MM.1S (cell line): ENCODE results near the gene PALD1.

Experiments used
- DNase-seq: peaks from one replicate; pipeline ENCODE4 v3.0.0-alpha.2; 2015
- H2AFZ ChIP-seq: fragments of 300-600 bp; sonication (generic); 2 replicates; pipeline ENCODE4 v1.6.0; 2016; ENCODE audit warnings: antibody characterized with exemption, low read length
- H3F3A ChIP-seq: fragments of 300-600 bp; sonication (generic); 2 replicates; pipeline ENCODE4 v1.6.1; 2016; ENCODE audit warnings: mild to moderate bottlenecking, antibody characterized with exemption, low read length, moderate library complexity, mixed read lengths; ENCODE audit not compliant: insufficient read depth
- H3K27ac ChIP-seq: fragments of 300-600 bp; sonication (generic); 2 replicates; pipeline ENCODE4 v1.5.1; 2016; ENCODE audit warnings: mild to moderate bottlenecking, low read length
- H3K27me3 ChIP-seq: fragments of 300-600 bp; sonication (generic); replicated peaks from 2 replicates; pipeline ENCODE4 v1.6.0; 2016; ENCODE audit warnings: low read length; ENCODE audit not compliant: insufficient read depth
- H3K36me3 ChIP-seq: fragments of 300-600 bp; sonication (generic); replicated peaks from 2 replicates; pipeline ENCODE4 v1.6.1; 2016; ENCODE audit warnings: mild to moderate bottlenecking, low read length, mixed read lengths; ENCODE audit not compliant: insufficient read depth
- H3K4me1 ChIP-seq: fragments of 300-600 bp; sonication (generic); 2 replicates; pipeline ENCODE4 v1.6.1; 2016; ENCODE audit warnings: low read length, mixed read lengths
- H3K4me2 ChIP-seq: fragments of 300-600 bp; sonication (generic); 2 replicates; pipeline ENCODE4 v1.6.0; 2016; ENCODE audit warnings: low read depth, low read length
- H3K4me3 ChIP-seq: fragments of 300-600 bp; sonication (generic); 2 replicates; pipeline ENCODE4 v1.5.1; 2016; ENCODE audit warnings: low read length, mixed read lengths
- H3K79me2 ChIP-seq: fragments of 300-600 bp; sonication (generic); 2 replicates; pipeline ENCODE4 v1.6.1; 2016; ENCODE audit warnings: mixed run types, low read length, mixed read lengths
- H3K9ac ChIP-seq: fragments of 300-600 bp; sonication (generic); 2 replicates; pipeline ENCODE4 v1.6.1; 2016; ENCODE audit warnings: low read length, mixed read lengths
- H3K9me2 ChIP-seq: fragments of 300-600 bp; sonication (generic); replicated peaks from 2 replicates; pipeline ENCODE4 v1.6.1; 2016; ENCODE audit warnings: mild to moderate bottlenecking, low read length, mixed read lengths; ENCODE audit not compliant: insufficient read depth
- H3K9me3 ChIP-seq: fragments of 300-600 bp; sonication (generic); replicated peaks from 2 replicates; pipeline ENCODE4 v1.6.1; 2016; ENCODE audit warnings: mild to moderate bottlenecking, low read length, mixed read lengths; ENCODE audit not compliant: insufficient read depth
- H4K20me1 ChIP-seq: fragments of 300-600 bp; sonication (generic); 2 replicates; pipeline ENCODE4 v1.6.1; 2016; ENCODE audit warnings: mild to moderate bottlenecking, low read length, moderate library complexity, mixed read lengths; ENCODE audit not compliant: insufficient read depth
- EZH2 ChIP-seq: fragments of 300-600 bp; sonication (generic); optimal IDR thresholded peaks from 2 replicates; pipeline ENCODE3; 2017; ENCODE audit warnings: low read depth, mild to moderate bottlenecking, antibody characterized with exemption, low read length, mixed read lengths
- EZH2phosphoT487 ChIP-seq: fragments of 300-600 bp; sonication (generic); IDR thresholded peaks from 2 replicates; pipeline ENCODE4 v1.6.1; 2018; ENCODE audit warnings: antibody characterized with exemption, low read length
- TF ChIP-seq, protein P1 (sequence below): fragments of 300-600 bp; sonication (generic); IDR thresholded peaks from 2 replicates; pipeline ENCODE4 v1.5.1; 2016; ENCODE audit warnings: antibody characterized with exemption, low read length, mixed read lengths

PALD1 gene

DNA sequence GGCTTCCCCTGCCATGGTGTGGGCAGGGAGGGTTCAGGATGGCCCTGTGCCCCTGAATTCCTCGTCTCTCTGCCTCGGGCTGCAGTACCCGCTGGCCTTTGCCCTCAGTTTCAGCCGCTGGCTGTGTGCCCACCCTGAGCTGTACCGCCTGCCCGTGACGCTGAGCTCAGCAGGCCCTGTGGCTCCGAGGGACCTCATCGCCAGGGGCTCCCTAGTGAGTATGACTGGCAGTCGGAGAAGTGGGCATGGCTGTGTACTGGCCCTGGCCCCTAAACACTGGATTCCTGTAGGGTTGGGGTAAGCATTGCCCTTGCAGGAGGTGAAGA lies 59.6 kb downstream of the PALD1 start:
- Histone ChIP-seq H3F3A (no peaks in the 10 kb centered on the region), H3K36me3 (peaks cover 4% of the 10 kb centered on the region), H3K79me2 (no peaks in the 10 kb centered on the region), H3K27ac (no peak overlapping the region), H3K4me1 (peaks cover 18% of the 10 kb centered on the region), H3K9me2 (no peaks in the 10 kb centered on the region), H3K4me2 (no peak overlapping the region), H3K4me3 (no peak overlapping the region), H3K9me3 (no peaks in the 10 kb centered on the region), H3K9ac (no peak overlapping the region), H3K27me3 (no peaks in the 10 kb centered on the region), H4K20me1 (no peaks in the 10 kb centered on the region), H2AFZ (no peak overlapping the region)
- no peak for DNase-seq
- TF ChIP-seq, protein P1, sequence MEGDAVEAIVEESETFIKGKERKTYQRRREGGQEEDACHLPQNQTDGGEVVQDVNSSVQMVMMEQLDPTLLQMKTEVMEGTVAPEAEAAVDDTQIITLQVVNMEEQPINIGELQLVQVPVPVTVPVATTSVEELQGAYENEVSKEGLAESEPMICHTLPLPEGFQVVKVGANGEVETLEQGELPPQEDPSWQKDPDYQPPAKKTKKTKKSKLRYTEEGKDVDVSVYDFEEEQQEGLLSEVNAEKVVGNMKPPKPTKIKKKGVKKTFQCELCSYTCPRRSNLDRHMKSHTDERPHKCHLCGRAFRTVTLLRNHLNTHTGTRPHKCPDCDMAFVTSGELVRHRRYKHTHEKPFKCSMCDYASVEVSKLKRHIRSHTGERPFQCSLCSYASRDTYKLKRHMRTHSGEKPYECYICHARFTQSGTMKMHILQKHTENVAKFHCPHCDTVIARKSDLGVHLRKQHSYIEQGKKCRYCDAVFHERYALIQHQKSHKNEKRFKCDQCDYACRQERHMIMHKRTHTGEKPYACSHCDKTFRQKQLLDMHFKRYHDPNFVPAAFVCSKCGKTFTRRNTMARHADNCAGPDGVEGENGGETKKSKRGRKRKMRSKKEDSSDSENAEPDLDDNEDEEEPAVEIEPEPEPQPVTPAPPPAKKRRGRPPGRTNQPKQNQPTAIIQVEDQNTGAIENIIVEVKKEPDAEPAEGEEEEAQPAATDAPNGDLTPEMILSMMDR, result no peak
- TF ChIP-seq EZH2phosphoT487 (no peak), EZH2 (no peak)

DNA sequence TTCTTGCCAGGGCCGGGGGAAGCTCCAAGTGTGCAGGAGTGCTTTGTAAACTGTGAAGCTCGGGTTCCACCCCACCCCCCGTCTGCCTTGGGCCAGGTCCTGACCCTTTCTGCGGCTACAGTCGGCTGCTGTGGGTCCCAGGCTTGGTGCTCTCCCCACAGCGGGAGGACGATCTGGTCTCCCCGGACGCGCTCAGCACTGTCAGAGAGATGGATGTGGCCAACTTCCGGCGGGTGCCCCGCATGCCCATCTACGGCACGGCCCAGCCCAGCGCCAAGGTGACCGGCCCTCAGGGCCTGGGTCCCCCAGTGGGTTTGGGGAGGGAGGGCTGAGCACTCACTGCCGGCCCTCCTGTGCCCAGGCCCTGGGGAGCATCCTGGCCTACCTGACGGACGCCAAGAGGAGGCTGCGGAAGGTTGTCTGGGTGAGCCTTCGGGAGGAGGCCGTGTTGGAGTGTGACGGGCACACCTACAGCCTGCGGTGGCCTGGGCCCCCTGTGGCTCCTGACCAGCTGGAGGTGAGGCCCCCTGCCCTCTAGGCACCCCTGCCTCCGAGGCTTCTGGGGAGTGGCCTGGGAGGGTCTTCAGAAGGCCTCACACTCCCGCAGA lies 60.3 kb downstream of the PALD1 start:
- Histone ChIP-seq H3K36me3 (peaks cover 4% of the 10 kb centered on the region), H3K4me3 (no peak overlapping the region), H3K9ac (no peak overlapping the region), H2AFZ (no peak overlapping the region), H3K79me2 (no peaks in the 10 kb centered on the region), H3K4me1 (peaks cover 18% of the 10 kb centered on the region), H3K9me2 (no peaks in the 10 kb centered on the region), H3K27me3 (no peaks in the 10 kb centered on the region), H3K4me2 (no peak overlapping the region), H3F3A (no peaks in the 10 kb centered on the region), H3K9me3 (no peaks in the 10 kb centered on the region), H3K27ac (no peak overlapping the region), H4K20me1 (no peaks in the 10 kb centered on the region)
- TF ChIP-seq, protein P1, result no peak
- no peak for DNase-seq

DNA sequence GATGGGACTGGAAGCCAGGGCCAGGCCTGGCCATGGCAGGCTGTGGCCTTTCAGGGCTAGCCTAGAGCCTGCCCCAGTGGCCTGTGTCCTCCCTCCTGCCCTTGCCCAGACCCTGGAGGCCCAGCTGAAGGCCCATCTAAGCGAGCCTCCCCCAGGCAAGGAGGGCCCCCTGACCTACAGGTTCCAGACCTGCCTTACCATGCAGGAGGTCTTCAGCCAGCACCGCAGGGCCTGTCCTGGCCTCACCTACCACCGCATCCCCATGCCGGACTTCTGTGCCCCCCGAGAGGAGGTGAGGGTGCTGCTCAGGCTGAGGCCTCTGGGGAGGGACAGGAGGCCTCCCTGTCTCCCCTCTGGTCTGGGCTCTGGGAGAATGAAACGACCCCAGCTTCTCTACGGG lies 60.9 kb downstream of the PALD1 start:
- TF ChIP-seq EZH2 (no peak), EZH2phosphoT487 (no peak)
- TF ChIP-seq, protein P1, result no peak
- Histone ChIP-seq H3K4me2 (no peak overlapping the region), H3K79me2 (no peaks in the 10 kb centered on the region), H2AFZ (no peak overlapping the region), H4K20me1 (no peaks in the 10 kb centered on the region), H3F3A (no peaks in the 10 kb centered on the region), H3K36me3 (peaks cover 4% of the 10 kb centered on the region; the same call in 1 of the 2 replicates), H3K9me2 (no peaks in the 10 kb centered on the region), H3K9ac (no peak overlapping the region), H3K4me1 (peaks cover 18% of the 10 kb centered on the region), H3K9me3 (no peaks in the 10 kb centered on the region), H3K27ac (no peak overlapping the region), H3K4me3 (no peak overlapping the region), H3K27me3 (no peaks in the 10 kb centered on the region)
- no peak for DNase-seq
